GM18502 (cell line): Measurements from ENCODE around the gene ZFX.

ENCODE experiments used
- ATAC-seq: cut with Tn5 transposase; IDR thresholded peaks from one replicate; pipeline ENCODE4 v1.9.1; 2021; ENCODE audit warnings: mild to moderate bottlenecking; ENCODE audit not compliant: unreplicated experiment, poor library complexity

The ZFX gene

GRCh38 chrX:24231641-24232179, 82.2 kb downstream of the ZFX start:
- no peak for ATAC-seq

GRCh38 chrX:24232796-24233195, 83.3 kb downstream of the ZFX start:
- ATAC-seq = no peak

- peak; percentile 79 for ATAC-seq
These were observed 85.7 kb downstream of the ZFX start for GRCh38 chrX:24235084-24235710.

- no peak for ATAC-seq
These were observed 92.5 kb downstream of the ZFX start for GRCh38 chrX:24241822-24242648.

GRCh38 chrX:24242649-24243175, 93.2 kb downstream of the ZFX start:
- peak; percentile 97 for ATAC-seq

GRCh38 chrX:24243188-24243587, 93.7 kb downstream of the ZFX start:
- peak; percentile 26 for ATAC-seq

- ATAC-seq = no peak
These were observed 94.2 kb downstream of the ZFX start for GRCh38 chrX:24243692-24244091.

GRCh38 chrX:24245202-24245601, 95.7 kb downstream of the ZFX start:
- no peak for ATAC-seq

GRCh38 chrX:24248042-24248441, 98.5 kb downstream of the ZFX start:
- no peak for ATAC-seq

- no peak for ATAC-seq
These were observed 103.5 kb downstream of the ZFX start for GRCh38 chrX:24253030-24253429.

- ATAC-seq = peak; percentile 70
These were observed 103.9 kb downstream of the ZFX start for GRCh38 chrX:24253469-24253868.

GRCh38 chrX:24257011-24257410, 107.5 kb downstream of the ZFX start:
- no peak for ATAC-seq

- peak; percentile 78 for ATAC-seq
These were observed 110.2 kb downstream of the ZFX start for GRCh38 chrX:24259544-24260240.

GRCh38 chrX:24260842-24261550, 111.5 kb downstream of the ZFX start:
- ATAC-seq = no peak

- ATAC-seq = no peak
These were observed 112.8 kb downstream of the ZFX start for GRCh38 chrX:24262309-24262708.

- ATAC-seq = no peak
These were observed 114.9 kb downstream of the ZFX start for GRCh38 chrX:24264383-24264782.
